ENCODE results near the gene MEFV. TPM values are rescaled to one million over a fixed set of nuclear protein-coding genes. Genes with fewer than 3 reads are reported as not detected.

MEFV gene
- total and polyA plus RNA-seq, 2 donors (not counting 1 experiment from before 2014, with no cell fraction given): 0.24 to 0.25 TPM

DNA sequence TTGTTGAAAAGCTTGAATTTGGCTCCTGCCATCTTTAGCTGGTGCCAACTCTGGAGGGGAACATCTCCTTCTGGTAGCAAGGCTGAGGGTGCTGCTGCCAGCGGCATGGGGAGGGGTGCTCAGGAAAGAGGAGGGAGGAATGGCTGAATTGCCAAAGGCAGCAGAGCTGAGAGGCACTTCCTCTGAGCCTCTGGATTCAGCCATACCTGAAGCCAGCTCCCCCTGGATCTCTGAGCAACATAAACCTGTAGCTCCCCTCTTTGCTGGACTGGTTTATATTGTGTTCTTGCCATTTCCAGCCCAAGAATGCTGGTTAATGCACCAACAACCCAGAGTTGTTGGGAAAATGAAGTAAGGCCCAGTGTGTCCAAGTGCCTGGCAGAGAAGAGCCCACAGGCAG is 7.4 kb downstream of the MEFV start:
- Histone ChIP-seq H3K79me2 (ENCODE audit: control insufficient read depth, insufficient read depth, low read length) (no peaks in the 10 kb centered on the region), H3K4me1 (ENCODE audit: control insufficient read depth in 2 of 2, insufficient read depth in 2 of 2, low read length in 2 of 2) (no peaks in the 10 kb centered on the region), H3K4me3 (ENCODE audit: control extremely low read depth in 1 of 5, extremely low read depth in 1 of 5, insufficient read depth in 1 of 5, low read depth in 2 of 5, low read length in 4 of 5) (no peak overlapping the region), H3K36me3 (replicated peaks in 1 of 2; ENCODE audit: control extremely low read depth in 1 of 2, control insufficient read depth in 1 of 2, extremely low read depth in 1 of 2, insufficient read depth in 2 of 2, low read length in 1 of 2) (no peaks in the 10 kb centered on the region), H3K27me3 (replicated peaks in 1 of 4; ENCODE audit: control extremely low read depth in 1 of 4, control insufficient read depth in 3 of 4, insufficient read depth in 4 of 4, low read length in 3 of 4) (peaks cover 0 to 15% (median 0%) of the 10 kb centered on the region in 4 experiments), H3K9me3 (ENCODE audit: control extremely low read depth in 1 of 3, control insufficient read depth in 2 of 3, insufficient read depth in 1 of 3, low read length in 2 of 3) (no peaks in the 10 kb centered on the region), H4K20me1 (ENCODE audit: control insufficient read depth, insufficient read depth, low read length, poor library complexity, severe bottlenecking) (no peaks in the 10 kb centered on the region), H3K4me2 (replicated peaks; ENCODE audit: low read depth, low read length, poor library complexity, severe bottlenecking) (no peak overlapping the region), H2AFZ (ENCODE audit: insufficient read depth, low read depth, low read length, poor library complexity, severe bottlenecking) (no peak overlapping the region), H3K9ac (ENCODE audit: low read length) (no peak overlapping the region), H3K27ac (ENCODE audit: low read length in 2 of 2) (no peak overlapping the region)
- H3K27ac Mint-ChIP-seq: no peak overlapping the region
- H3K4me1 Mint-ChIP-seq: no peaks in the 10 kb centered on the region
- ATAC-seq (ENCODE audit: low read depth) (no peak), DNase-seq (no peak)
- peaks cover 27% of the 10 kb centered on the region for H3K27me3 Mint-ChIP-seq
- no peak for TF ChIP-seq EZH2 (IDR thresholded peaks at IDR 0.05; ENCODE audit: borderline replicate concordance, insufficient read depth, low read depth, low read length, poor library complexity, severe bottlenecking)
- TF ChIP-seq CTCF (IDR thresholded peaks at IDR 0.05): no peak
- no CpG with 5 or more reads among the region's 1 CpG for WGBS (ENCODE audit: insufficient coverage)
- intact Hi-C loops (cut with micrococcal nuclease): no loop called here
- CTCF ChIA-PET: no interaction called here
- no peak overlapping the region for H3K4me3 Mint-ChIP-seq
- POLR2A ChIA-PET: no interaction called here
- H3K9me3 Mint-ChIP-seq (ENCODE audit: insufficient read depth): no peaks in the 10 kb centered on the region

DNA sequence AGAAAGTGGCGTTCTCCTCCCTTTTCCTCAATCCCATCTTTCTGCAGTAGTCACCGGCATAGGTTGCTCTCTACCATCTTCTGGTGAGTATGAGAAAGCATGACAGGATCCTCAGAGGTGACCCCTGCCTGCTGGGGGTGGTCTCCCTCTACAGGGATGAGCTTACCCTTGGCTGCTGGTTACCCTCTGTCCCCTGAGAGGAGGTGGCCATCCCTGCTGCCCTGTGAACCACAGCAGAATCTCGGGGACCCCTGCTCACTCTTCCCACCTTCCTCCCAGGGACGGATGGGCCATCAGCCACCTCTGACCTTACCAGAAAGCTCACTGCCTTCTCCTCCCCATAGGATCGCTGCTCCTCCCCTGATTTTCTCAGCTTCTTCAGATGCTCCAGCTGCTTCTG is 7.8 kb downstream of the MEFV start:
- Mint-ChIP-seq H3K4me1 (no peaks in the 10 kb centered on the region), H3K4me3 (no peak overlapping the region), H3K27me3 (peaks cover 29% of the 10 kb centered on the region), H3K27ac (no peak overlapping the region), H3K9me3 (ENCODE audit: insufficient read depth) (no peaks in the 10 kb centered on the region)
- Histone ChIP-seq H3K4me1 (ENCODE audit: control insufficient read depth in 2 of 2, insufficient read depth in 2 of 2, low read length in 2 of 2) (no peaks in the 10 kb centered on the region), H3K79me2 (ENCODE audit: control insufficient read depth, insufficient read depth, low read length) (no peaks in the 10 kb centered on the region), H3K4me2 (replicated peaks; ENCODE audit: low read depth, low read length, poor library complexity, severe bottlenecking) (no peak overlapping the region), H2AFZ (ENCODE audit: insufficient read depth, low read depth, low read length, poor library complexity, severe bottlenecking) (no peak overlapping the region), H3K4me3 (ENCODE audit: control extremely low read depth in 1 of 5, extremely low read depth in 1 of 5, insufficient read depth in 1 of 5, low read depth in 2 of 5, low read length in 4 of 5) (no peak overlapping the region), H3K27me3 (replicated peaks in 1 of 4; ENCODE audit: control extremely low read depth in 1 of 4, control insufficient read depth in 3 of 4, insufficient read depth in 4 of 4, low read length in 3 of 4) (peaks cover 0 to 20% (median 0%) of the 10 kb centered on the region in 4 experiments), H3K9ac (ENCODE audit: low read length) (no peak overlapping the region), H3K9me3 (ENCODE audit: control extremely low read depth in 1 of 3, control insufficient read depth in 2 of 3, insufficient read depth in 1 of 3, low read length in 2 of 3) (no peaks in the 10 kb centered on the region), H3K27ac (ENCODE audit: low read length in 2 of 2) (no peak overlapping the region), H4K20me1 (ENCODE audit: control insufficient read depth, insufficient read depth, low read length, poor library complexity, severe bottlenecking) (no peaks in the 10 kb centered on the region), H3K36me3 (replicated peaks in 1 of 2; ENCODE audit: control extremely low read depth in 1 of 2, control insufficient read depth in 1 of 2, extremely low read depth in 1 of 2, insufficient read depth in 2 of 2, low read length in 1 of 2) (no peaks in the 10 kb centered on the region)
- no peak for ATAC-seq (ENCODE audit: low read depth)
- POLR2A ChIA-PET: no interaction called here
- 85% methylated on average over 3 of the region's 5 CpGs for WGBS (ENCODE audit: insufficient coverage)
- intact Hi-C loops (cut with micrococcal nuclease): no loop called here
- TF ChIP-seq CTCF (IDR thresholded peaks at IDR 0.05) (no peak), EZH2 (IDR thresholded peaks at IDR 0.05; ENCODE audit: borderline replicate concordance, insufficient read depth, low read depth, low read length, poor library complexity, severe bottlenecking) (no peak)
- no peak for DNase-seq
- CTCF ChIA-PET: no interaction called here

Data from B cell (primary cell).